Neural cell (in vitro differentiated cells): ENCODE measurements around the gene PLA2G6. TPM values are rescaled to one million over a fixed set of nuclear protein-coding genes. Genes with fewer than 3 reads are reported as not detected.
"Not testable (repeated sequence)": the region's sequence is repeated elsewhere in the genome, so short reads cannot be mapped to it uniquely, and the experiment has no call there.

Experiments
- H2AFZ ChIP-seq: fragments of 200-600, 300-800 bp; sonication (generic), shearing (Covaris generic); 2 replicates; pipeline ENCODE4 v1.6.0; 2014; ENCODE audit warnings: low read depth, mild to moderate bottlenecking, antibody characterized with exemption, low read length, moderate library complexity
- H3F3A ChIP-seq: fragments of 200-600 bp; shearing (Covaris generic); 2 replicates; pipeline ENCODE4 v1.6.1; 2016; ENCODE audit warnings: mild to moderate bottlenecking, moderate library complexity, mixed read lengths, antibody characterized with exemption, low read length; ENCODE audit not compliant: insufficient read depth, poor library complexity, severe bottlenecking
- H3K27ac ChIP-seq: fragments of 200-600, 300-800 bp; sonication (generic), shearing (Covaris generic); 2 replicates; pipeline ENCODE4 v1.5.1; 2014; ENCODE audit warnings: mild to moderate bottlenecking, low read length, moderate library complexity
- H3K27me3 ChIP-seq: fragments of 300-800, 200-600 bp; sonication (generic), shearing (Covaris generic); 2 replicates; pipeline ENCODE4 v1.6.0; 2014; ENCODE audit warnings: mild to moderate bottlenecking, low read depth, low read length, moderate library complexity; ENCODE audit not compliant: insufficient read depth
- H3K36me3 ChIP-seq: fragments of 300-800, 200-600 bp; sonication (generic), shearing (Covaris generic); 2 replicates; pipeline ENCODE4 v1.5.1; 2014; ENCODE audit warnings: mild to moderate bottlenecking, antibody characterized with exemption, low read length, moderate library complexity; ENCODE audit not compliant: insufficient read depth
- H3K4me2 ChIP-seq: fragments of 300-800, 200-600 bp; sonication (generic), shearing (Covaris generic); 2 replicates; pipeline ENCODE4 v1.6.0; 2014; ENCODE audit warnings: mild to moderate bottlenecking, low read length
- H3K4me3 ChIP-seq: fragments of 300-800, 200-600 bp; sonication (generic), shearing (Covaris generic); 2 replicates; pipeline ENCODE4 v1.5.1; 2014; ENCODE audit warnings: mild to moderate bottlenecking, low read length, moderate library complexity
- H3K79me2 ChIP-seq: fragments of 200-600 bp; shearing (Covaris generic); replicated peaks from 2 replicates; pipeline ENCODE4 v1.6.0; 2014; ENCODE audit warnings: mild to moderate bottlenecking, low read length, moderate library complexity; ENCODE audit not compliant: insufficient read depth
- H3K9ac ChIP-seq: fragments of 300-800, 200-600 bp; sonication (generic), shearing (Covaris generic); 2 replicates; pipeline ENCODE4 v1.6.1; 2016; ENCODE audit warnings: mild to moderate bottlenecking, low read length, mixed read lengths
- H3K9me2 ChIP-seq: fragments of 200-600 bp; shearing (Covaris generic); 2 replicates; pipeline ENCODE4 v1.6.1; 2016; ENCODE audit warnings: mild to moderate bottlenecking, low read length, mixed read lengths; ENCODE audit not compliant: insufficient read depth
- H3K9me3 ChIP-seq: fragments of 200-600, 300-800 bp; sonication (generic), shearing (Covaris generic); 2 replicates; pipeline ENCODE4 v1.6.1; 2016; ENCODE audit warnings: mild to moderate bottlenecking, mixed run types, low read length, moderate library complexity, mixed read lengths
- H4K20me1 ChIP-seq: fragments of 200-600 bp; shearing (Covaris generic); 2 replicates; pipeline ENCODE4 v1.6.1; 2016; ENCODE audit warnings: mild to moderate bottlenecking, mixed run types; ENCODE audit not compliant: insufficient read depth
- EP300 ChIP-seq: fragments of 450-650 bp; conservative IDR thresholded peaks from 2 replicates; pipeline ENCODE4 v1.6.1; 2014; ENCODE audit warnings: antibody characterized with exemption, mild to moderate bottlenecking, moderate library complexity; ENCODE audit not compliant: poor library complexity, severe bottlenecking
- EZH2 ChIP-seq: fragments of 200-600, 300-800 bp; shearing (Covaris generic), sonication (generic); IDR thresholded peaks from 2 replicates; pipeline ENCODE4 v1.6.1; 2014; ENCODE audit warnings: antibody characterized with exemption, low read length, borderline replicate concordance, mild to moderate bottlenecking; ENCODE audit not compliant: insufficient read depth, poor library complexity, severe bottlenecking
- MXI1 ChIP-seq: fragments of 450-650 bp; conservative IDR thresholded peaks from 2 replicates; pipeline ENCODE4 v1.6.1; 2014; ENCODE audit warnings: antibody characterized with exemption, mild to moderate bottlenecking; ENCODE audit not compliant: poor library complexity, severe bottlenecking
- POLR2AphosphoS5 ChIP-seq: IDR thresholded peaks from 2 replicates; pipeline ENCODE4 v1.6.1; 2012
- RAD21 ChIP-seq: fragments of 450-650 bp; conservative IDR thresholded peaks from 2 replicates; pipeline ENCODE4 v1.6.1; 2014; ENCODE audit warnings: antibody characterized with exemption, mild to moderate bottlenecking, moderate library complexity
- SMC3 ChIP-seq: fragments of 450-650 bp; conservative IDR thresholded peaks from 2 replicates; pipeline ENCODE4 v1.6.1; 2014; ENCODE audit warnings: antibody characterized with exemption, mild to moderate bottlenecking, moderate library complexity; ENCODE audit not compliant: poor library complexity
- TAF1 ChIP-seq: IDR thresholded peaks from 2 replicates; pipeline ENCODE4 v1.6.1; 2012; ENCODE audit warnings: low read depth
- polyA plus RNA-seq: library from polyadenylated mRNA; depleted of rRNA; stranded (reverse); fragments of >200 nt; gene quantifications from 2 replicates; pipeline ENCODE4 v1.2.3, GENCODE V29; 2014
- TF ChIP-seq, protein P1 (sequence below): fragments of 450-650 bp; IDR thresholded peaks from 2 replicates; pipeline ENCODE4 v1.5.1; 2014; ENCODE audit warnings: antibody characterized with exemption, mild to moderate bottlenecking, moderate library complexity; ENCODE audit not compliant: poor library complexity, severe bottlenecking
- TF ChIP-seq, protein P2 (sequence below): IDR thresholded peaks from 2 replicates; pipeline ENCODE4 v1.6.1; 2012; ENCODE audit warnings: borderline replicate concordance

Gene PLA2G6
- polyA plus RNA-seq, 1 donor from 2014 or later = 18.5 TPM

DNA sequence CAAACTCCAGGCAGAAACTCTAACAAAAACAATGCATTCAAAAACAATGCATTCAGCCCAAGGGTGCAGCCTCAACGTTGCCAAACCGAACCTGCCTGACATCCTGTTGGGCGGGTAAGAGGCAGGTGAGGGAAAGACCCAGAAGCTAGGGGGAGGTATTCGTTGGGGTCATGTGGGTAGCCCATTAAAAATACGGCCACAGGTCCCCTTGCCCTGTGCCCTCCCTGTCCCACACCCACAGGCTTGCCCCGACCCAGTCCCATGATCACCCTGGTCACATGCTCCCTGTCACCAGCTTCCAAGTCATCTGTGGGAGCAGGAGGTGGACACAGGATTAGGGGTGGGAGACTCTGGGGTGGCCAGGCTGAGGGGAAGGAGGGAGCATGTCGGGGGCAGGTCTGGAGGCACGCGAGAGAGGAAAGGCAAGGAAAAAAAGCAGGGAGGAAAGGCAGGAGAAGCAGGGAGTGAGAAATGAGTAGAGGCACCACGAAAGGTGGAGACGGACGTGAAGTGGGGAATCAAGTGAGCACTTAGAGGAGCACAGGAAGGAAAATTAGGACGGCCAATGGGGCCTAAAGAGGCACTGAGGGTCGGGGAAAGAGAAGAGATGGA is 683 bp downstream of the PLA2G6 start:
- H3K9ac ChIP-seq = peak overlapping the region; percentile 67
- TF ChIP-seq, protein P1, sequence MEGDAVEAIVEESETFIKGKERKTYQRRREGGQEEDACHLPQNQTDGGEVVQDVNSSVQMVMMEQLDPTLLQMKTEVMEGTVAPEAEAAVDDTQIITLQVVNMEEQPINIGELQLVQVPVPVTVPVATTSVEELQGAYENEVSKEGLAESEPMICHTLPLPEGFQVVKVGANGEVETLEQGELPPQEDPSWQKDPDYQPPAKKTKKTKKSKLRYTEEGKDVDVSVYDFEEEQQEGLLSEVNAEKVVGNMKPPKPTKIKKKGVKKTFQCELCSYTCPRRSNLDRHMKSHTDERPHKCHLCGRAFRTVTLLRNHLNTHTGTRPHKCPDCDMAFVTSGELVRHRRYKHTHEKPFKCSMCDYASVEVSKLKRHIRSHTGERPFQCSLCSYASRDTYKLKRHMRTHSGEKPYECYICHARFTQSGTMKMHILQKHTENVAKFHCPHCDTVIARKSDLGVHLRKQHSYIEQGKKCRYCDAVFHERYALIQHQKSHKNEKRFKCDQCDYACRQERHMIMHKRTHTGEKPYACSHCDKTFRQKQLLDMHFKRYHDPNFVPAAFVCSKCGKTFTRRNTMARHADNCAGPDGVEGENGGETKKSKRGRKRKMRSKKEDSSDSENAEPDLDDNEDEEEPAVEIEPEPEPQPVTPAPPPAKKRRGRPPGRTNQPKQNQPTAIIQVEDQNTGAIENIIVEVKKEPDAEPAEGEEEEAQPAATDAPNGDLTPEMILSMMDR = no peak
- TF ChIP-seq TAF1 (no peak), SMC3 (no peak), MXI1 (no peak), POLR2AphosphoS5 (no peak), RAD21 (no peak), EZH2 (no peak), EP300 (no peak)
- TF ChIP-seq, protein P2, sequence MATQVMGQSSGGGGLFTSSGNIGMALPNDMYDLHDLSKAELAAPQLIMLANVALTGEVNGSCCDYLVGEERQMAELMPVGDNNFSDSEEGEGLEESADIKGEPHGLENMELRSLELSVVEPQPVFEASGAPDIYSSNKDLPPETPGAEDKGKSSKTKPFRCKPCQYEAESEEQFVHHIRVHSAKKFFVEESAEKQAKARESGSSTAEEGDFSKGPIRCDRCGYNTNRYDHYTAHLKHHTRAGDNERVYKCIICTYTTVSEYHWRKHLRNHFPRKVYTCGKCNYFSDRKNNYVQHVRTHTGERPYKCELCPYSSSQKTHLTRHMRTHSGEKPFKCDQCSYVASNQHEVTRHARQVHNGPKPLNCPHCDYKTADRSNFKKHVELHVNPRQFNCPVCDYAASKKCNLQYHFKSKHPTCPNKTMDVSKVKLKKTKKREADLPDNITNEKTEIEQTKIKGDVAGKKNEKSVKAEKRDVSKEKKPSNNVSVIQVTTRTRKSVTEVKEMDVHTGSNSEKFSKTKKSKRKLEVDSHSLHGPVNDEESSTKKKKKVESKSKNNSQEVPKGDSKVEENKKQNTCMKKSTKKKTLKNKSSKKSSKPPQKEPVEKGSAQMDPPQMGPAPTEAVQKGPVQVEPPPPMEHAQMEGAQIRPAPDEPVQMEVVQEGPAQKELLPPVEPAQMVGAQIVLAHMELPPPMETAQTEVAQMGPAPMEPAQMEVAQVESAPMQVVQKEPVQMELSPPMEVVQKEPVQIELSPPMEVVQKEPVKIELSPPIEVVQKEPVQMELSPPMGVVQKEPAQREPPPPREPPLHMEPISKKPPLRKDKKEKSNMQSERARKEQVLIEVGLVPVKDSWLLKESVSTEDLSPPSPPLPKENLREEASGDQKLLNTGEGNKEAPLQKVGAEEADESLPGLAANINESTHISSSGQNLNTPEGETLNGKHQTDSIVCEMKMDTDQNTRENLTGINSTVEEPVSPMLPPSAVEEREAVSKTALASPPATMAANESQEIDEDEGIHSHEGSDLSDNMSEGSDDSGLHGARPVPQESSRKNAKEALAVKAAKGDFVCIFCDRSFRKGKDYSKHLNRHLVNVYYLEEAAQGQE = no peak
- peak overlapping the region; percentile 79 for H2AFZ ChIP-seq
- no peaks in the 10 kb centered on the region for H3K36me3 ChIP-seq
- no peaks in the 10 kb centered on the region for H3K9me3 ChIP-seq
- H4K20me1 ChIP-seq = no peaks in the 10 kb centered on the region
- H3F3A ChIP-seq = no peaks in the 10 kb centered on the region
- peaks cover 5% of the 10 kb centered on the region for H3K79me2 ChIP-seq
- H3K4me3 ChIP-seq = peak overlapping the region; percentile 80
- H3K27ac ChIP-seq = peak overlapping the region; percentile 18
- H3K9me2 ChIP-seq = no peaks in the 10 kb centered on the region
- H3K27me3 ChIP-seq = no peaks in the 10 kb centered on the region
- H3K4me2 ChIP-seq = peak overlapping the region; percentile 93

DNA sequence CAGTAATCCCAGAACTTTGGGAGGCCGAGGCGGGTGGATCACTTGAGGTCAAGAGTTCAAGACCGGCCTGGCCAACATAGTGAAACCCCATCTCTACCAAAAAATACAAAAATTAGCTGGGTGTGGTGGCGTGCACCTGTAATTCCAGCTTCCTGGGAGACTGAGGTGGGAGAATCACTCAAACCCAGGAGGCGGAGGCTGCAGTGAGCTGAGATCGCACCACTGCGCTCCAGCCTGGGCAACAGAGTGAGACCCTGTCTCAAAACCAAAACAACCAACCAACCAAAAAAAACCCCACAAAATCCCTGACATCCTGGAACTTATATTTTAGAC is 3.1 kb downstream of the PLA2G6 start:
- not testable (repeated sequence) for H3K9me2 ChIP-seq, H3K79me2 ChIP-seq, H3K27me3 ChIP-seq, H3K9ac ChIP-seq, H3K4me3 ChIP-seq, H3K27ac ChIP-seq, H3K9me3 ChIP-seq, H3K4me2 ChIP-seq, H3K36me3 ChIP-seq, H3F3A ChIP-seq, H4K20me1 ChIP-seq, H2AFZ ChIP-seq
